ENCODE data around the gene MDM1. TPM values are rescaled to one million over a fixed set of nuclear protein-coding genes. Genes with fewer than 3 reads are reported as not detected.

Gene MDM1, protein sequence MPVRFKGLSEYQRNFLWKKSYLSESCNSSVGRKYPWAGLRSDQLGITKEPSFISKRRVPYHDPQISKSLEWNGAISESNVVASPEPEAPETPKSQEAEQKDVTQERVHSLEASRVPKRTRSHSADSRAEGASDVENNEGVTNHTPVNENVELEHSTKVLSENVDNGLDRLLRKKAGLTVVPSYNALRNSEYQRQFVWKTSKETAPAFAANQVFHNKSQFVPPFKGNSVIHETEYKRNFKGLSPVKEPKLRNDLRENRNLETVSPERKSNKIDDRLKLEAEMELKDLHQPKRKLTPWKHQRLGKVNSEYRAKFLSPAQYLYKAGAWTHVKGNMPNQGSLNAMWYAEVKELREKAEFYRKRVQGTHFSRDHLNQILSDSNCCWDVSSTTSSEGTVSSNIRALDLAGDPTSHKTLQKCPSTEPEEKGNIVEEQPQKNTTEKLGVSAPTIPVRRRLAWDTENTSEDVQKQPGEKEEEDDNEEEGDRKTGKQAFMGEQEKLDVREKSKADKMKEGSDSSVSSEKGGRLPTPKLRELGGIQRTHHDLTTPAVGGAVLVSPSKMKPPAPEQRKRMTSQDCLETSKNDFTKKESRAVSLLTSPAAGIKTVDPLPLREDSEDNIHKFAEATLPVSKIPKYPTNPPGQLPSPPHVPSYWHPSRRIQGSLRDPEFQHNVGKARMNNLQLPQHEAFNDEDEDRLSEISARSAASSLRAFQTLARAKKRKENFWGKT
- polyA plus RNA-seq (ENCODE audit: insufficient read length in 10 of 10): 10 to 100 TPM; 12.7 to 26.2 (median 16.0) TPM
- long read RNA-seq, donor 1, partial matches to known transcripts: 0 of 1 reads
- long read RNA-seq, donor 1, other reads (novel, unspliced or antisense): 0 of 1 reads
- long read RNA-seq, donor 2, partial matches to known transcripts: 0 of 2 reads
- long read RNA-seq, donor 2, other reads (novel, unspliced or antisense): 0 of 2 reads
- long read RNA-seq, donor 3: 0 reads
- long read RNA-seq, donor 4, partial matches to known transcripts: 0 of 1 reads
- long read RNA-seq, donor 4, other reads (novel, unspliced or antisense): 0 of 1 reads
- long read RNA-seq, donor 5, partial matches to known transcripts: 0 of 4 reads
- long read RNA-seq, donor 5, other reads (novel, unspliced or antisense): 0 of 4 reads
- long read RNA-seq, donor 6, partial matches to known transcripts: 0 of 1 reads
- long read RNA-seq, donor 6, other reads (novel, unspliced or antisense): 0 of 1 reads
- long read RNA-seq, donor 7, partial matches to known transcripts: 0 of 2 reads
- long read RNA-seq, donor 7, other reads (novel, unspliced or antisense): 0 of 2 reads
- long read RNA-seq, donor 8, partial matches to known transcripts: 0 of 1 reads
- long read RNA-seq, donor 8, other reads (novel, unspliced or antisense): 0 of 1 reads
- long read RNA-seq, donor 9, partial matches to known transcripts: 0 of 1 reads
- long read RNA-seq, donor 9, other reads (novel, unspliced or antisense): 0 of 1 reads

DNA sequence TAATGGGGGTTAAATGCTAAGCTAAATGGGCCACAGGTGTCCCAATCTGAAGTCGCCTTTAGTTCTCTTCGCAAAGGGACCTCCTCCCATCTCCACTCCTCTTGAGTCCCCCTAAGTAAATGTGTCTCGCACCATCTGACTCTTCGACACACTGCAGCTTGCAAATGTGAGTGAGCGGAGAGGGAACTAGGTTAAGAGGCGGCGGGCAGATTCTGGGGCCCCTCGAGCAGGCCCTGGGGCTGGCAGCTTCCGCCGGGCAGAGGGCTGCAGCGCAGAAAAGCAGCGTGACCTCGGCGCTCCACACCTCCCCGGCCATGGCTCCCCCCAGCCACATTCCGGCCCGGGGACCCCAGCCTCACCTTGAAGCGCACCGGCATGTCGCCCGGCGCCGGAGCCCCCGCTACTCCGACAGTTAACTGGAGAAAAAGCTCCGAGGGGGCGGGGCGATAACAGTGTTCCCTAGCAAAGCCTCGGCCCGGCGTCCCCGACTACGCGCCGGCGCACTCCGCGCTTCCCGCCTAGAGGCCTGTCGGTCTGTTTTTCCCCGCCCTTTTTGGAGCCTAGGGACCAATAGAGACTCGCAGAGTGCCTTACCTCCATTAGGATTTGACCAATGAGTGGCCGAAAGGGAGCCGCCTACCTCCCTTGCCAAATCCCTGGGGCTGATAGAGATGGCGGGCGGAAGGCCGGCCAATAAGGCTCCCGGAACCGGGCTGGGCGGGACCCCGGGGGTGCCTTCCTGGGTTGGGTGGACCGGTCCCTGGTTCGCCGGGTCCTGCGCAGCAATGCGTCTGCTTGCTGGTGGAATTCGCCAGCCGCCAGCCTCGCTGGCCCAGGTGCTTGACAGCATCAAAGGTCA, at the start of gene MDM1:
MDM1 (minus strand) TSS at position 494 of the 859 bp plus-strand sequence; CDS start at position 377, 117 bp downstream.
- peak; percentile 99 for DNase-seq

DNA sequence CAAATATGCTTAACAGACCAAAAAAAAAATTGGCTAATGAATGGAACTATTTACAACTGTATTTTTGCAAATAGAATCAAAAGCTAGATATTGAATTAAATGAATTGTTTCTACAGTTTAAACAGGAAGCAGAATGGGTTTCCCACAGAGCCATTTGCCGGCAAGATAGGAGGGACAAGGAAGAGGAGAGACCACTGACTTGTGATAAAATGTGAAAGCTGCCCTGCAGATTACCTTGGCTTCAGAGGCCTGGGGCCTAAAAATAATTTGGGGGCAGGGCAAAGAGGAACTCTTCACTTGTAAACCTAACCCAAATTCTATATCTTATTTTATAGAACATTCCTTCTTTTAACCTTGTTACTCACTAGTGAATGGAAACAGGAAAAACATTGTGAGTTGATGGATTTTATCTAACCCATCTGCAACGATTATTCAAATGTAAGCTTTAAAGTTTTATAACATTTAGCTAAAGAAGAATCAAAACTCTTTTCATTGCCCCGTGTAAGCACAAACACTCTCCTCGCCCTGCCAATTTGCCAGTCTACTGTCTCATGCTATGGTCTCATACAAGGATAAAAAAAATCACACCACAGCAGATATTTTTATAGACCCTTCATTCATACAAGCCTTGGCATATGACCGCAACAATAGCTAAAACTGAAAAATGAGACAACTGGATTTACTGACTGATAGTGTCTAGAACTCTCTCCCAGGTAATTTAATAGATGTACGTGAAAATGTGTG, 49.5 kb upstream of the MDM1 start:
- DNase-seq: no peak

DNA sequence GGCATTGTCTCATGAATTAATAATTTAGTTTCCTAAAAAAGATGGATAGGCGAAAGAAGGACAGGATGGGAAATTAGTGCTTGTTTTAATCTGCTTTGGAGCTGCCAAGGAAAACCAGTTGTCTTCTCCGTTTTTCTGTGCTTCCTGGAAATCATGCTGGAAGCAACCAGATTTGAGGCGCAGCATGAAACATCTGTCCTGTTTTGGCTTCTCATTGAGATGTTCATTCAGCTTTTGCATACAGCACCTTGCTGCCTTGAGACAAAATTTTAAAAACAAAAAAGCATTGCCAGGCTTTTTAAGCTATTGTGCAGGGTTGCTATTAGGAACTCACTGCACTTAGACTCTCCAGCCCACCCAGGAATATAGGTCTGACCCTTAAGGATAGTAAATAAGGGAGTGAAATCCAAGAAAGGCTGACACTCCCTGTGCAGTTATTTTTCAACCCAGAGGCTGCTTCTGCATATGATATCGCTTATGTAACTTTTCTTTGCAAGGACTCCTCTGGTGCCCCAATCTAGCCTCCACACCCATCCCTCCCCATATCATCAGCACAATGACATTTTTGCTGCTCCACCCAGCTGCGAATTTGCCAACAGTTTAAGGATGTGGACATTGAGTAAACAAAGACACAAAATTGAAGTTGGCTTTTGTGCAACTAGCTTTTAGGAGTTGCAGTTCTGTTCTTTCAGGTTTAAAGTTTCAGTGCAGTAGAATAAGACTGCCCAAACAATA, 46.9 kb upstream of the MDM1 start:
- peak; percentile 56 to 88 (median 77) for DNase-seq

DNA sequence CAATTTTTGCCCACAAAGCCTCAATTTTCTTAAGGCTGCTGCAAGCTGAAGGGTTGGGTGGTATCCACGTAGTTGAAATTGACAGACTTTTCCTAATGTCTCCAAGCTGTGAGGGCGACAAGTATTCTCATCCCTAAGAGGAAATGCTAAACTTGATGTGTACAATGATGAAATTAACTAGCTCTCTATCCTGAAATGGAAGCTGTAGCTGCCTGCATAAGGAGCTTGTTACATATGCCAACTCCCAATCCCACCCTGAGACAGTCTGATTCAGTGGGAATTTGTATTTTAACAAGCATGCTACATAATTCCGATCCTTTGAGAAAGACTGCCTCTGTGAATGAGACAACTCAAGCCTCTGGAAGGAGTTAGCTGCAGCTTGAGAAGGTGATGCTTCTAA, 45.7 kb upstream of the MDM1 start:
- no peak for DNase-seq

DNA sequence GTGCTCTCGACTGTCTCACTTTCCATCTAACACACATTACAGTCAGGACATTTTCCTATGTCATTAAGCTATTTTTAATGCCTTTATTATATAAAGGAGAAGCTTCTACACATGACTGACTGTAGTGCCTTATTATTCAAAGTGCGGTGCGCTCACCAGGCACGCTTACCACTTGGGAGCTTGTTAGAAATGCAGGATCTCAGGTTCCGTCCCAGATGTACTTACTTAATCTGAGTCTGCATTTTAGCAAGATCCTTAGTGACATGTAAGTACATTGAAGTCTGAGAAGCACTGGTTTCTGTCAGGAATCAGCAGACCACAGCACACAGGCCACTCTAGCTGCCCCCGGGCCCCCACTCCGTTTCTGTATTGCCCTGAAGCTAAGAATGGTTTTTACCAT, 44.7 kb upstream of the MDM1 start:
- DNase-seq: no peak

DNA sequence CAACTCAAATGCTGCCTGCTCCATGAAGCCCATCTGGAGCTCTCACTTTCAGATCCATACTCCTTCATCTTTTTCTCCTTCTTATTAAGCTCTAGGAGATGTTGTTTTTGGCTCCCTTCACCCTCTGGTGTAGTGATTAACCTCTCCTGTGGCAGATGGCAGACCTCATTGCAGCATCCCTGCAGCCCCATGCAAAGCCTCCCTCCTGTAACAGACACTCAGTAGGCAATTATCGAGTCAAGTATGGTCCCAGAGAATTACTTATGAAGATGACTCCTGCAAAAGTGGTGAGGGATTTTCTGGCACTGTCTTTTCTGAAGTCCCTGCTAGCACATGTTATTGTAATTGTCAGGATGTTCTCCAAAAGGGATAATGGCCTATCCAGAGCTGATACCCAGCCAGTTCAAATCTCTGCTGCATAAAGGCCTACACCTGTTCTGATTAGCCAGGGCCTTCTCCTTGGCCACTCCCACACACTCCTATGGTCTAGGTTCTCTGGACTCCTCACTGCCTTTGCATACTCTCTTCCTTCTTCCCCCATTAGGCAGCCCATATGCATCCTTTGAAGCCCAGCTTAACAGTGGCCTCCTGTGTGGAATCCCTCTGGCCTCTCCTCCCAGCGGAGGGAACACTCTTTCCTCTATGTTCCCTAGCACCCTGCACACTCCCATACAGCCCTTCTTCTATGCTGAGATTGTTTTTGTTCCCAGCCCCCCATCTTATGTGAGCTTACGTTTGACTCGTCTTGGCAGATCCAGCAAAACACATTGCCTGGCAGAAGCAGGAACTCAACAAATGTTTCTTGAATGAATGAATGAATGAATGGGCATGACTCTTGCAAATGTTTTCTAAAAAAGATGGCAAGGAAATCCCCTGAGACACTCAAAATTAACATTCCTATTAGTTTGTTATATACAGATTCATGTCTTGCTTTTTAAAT, 43.9 kb upstream of the MDM1 start:
- peak in 1 of 3 donors; percentile 33 for DNase-seq

DNA sequence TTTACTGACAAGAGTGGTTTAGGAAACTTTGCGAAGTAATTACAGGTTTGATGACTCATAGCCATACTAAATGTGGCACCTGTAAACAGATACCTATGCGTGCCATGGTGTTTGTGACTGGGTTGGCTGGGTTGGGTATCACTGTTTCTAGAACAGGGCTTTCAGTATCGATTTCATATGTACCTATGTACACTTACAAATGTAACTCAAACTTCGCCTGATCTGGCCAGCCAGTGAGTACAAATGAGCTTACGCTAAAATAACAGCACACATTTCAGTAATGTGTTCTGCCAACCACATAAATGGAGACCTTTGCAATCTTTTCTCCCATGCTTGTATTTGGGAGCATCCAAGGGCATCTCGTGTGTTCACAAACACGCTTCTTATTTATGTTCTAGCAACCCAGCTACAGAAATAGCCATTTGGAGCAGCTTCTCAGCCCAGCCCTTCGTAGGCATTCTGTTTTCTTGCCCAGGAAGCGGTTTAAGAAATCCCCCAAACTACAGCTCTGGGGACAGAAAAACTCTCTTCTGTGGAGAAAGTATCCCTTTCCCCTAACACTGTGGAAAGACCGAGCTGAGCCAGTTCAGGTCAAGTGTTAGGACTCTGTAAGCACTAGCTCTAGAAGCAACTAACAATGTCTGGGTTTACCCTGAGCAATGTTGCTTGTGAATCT, 42.3 kb upstream of the MDM1 start:
- DNase-seq: no peak

DNA sequence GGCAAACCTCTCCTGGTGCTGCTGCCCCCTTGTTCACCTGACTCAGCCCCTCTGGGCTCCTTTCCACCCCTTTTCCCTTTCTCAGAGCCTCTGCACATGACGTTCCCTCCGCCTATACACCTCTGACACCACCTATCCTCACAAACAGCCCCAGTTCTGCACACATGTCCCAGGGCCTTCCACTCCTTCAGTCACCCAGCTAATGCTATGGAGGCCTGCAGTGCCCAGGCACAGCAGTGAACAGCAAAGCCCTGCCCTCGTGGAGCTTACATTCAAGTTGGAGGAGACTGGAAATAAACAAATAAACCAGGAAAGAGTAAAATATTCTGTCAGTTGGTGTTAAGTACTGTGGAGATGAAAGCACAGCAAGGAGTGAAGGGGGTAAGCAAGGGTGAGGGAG, 38.5 kb upstream of the MDM1 start:
- no peak for DNase-seq

DNA sequence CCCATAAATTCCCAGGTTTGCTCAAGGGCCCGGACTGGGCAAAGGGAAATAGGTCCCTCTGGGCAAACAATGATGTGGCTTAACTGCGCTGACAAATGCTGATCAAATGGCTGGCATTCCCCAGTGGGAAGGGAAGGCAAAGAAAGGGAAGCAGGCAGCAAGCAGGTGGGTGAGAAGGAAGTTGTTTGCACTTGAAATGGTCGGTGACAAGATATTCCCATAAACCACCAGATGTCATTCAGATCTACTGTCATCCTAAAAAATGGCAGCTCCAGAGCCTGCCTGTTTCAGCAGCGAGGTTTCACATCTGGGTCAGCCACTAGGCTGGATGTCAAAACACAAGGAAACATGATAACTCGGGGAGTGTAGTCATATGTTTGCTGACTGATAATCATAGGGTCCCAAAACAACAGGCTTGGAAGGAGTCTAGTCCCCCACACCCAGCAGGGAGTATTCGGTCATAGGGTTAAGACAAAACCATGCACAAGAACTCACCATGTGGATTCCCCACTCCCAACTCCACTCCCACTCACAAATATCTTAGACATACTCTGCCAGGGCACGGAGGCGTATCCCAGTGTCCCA, 37.9 kb upstream of the MDM1 start:
- peak in 1 of 3 donors; percentile 31 for DNase-seq

DNA sequence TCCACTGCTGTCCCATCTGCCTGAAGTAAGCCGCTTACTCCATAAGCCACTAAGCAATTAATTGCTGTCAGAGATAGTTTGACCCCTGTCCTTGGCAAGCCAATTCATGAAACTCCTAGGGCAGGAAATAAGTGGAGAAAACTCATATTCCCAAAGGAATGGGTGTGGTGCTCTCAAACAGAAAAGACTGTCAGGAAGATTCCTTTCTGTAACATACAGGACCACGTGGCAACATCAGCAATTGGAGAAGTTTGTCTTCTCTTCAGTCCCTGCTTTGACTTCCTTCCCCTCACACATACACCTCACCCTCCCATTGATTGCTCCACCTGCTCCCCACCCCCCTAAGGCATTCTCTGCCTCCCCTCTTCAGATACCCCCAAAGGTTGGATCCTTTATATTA, 36.2 kb upstream of the MDM1 start:
- DNase-seq: peak in 1 of 3 donors; percentile 44

DNA sequence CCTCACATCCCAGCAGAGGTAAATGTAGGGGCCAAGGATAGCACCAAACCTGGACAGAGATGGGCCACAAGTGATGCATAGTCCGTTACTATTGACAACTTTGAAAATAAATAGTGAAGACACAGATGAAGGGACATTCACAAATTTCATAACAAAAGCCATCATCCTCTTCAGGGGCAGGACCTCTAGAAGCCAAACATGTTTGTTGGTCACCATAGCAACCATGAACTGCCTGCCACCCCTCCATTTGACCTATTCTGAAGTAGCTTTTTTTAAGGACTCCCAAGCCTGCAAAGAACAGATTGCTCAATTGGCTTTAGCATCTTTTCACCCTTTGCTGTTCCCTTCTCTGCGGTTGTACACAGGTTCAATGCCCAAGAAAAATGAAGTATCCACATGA, 35.7 kb upstream of the MDM1 start:
- no peak for DNase-seq

DNA sequence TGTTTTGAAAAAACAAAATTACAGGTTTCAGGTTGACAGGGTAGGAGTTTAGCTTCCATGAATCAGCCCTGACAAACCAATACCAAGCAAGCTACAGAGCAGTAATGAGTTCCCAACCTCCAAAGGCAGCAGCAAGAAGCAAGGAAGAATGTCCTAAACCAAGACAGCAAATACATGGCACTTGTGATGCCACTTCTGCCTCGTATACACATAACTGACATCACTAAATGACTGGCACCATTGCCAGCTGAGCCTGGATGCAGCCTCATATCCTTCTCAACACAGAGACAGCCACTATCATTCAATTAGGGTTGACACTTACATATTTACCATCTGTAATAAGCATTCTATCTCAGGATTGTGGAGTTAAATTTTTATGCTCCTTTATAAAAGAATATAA, 35.0 kb upstream of the MDM1 start:
- no peak for DNase-seq

DNA sequence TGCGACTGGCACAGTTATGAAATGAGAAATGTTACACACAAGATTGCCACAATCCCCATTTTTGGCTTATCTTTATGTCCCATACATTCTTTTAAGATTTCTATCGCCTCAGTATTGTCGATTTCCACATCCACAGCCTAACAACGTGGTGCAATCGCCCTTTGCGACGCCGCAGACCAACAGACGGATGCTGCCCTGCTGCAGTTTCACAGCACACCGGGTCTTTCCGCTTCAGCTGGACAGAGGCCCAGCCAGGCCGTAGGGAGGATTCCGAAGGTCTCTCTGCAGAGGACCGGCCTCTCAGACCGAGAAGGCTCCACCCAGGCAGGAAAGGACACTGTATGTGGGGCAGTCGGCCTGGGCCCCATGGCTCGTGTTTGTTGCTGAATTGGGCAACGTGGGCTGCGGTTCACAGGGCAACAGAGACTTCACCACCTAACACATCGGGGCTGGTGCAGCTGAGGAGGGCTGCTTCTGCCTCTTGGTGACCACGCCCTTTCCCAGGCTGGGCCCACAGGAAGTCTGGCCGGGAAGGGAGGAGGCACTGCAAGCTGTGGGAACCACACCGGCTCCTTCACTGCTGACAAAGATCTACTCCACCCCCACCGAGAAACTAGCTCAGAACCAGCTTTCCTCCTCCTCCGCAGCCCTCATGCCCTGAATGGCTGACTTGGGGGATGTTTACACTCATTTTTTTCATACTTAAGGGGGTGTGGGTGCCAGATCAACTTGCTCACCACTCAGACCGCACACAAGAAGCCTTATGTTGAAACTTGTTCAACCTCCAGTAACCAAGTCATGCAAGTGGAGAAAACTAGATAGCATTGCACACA, 32.9 kb upstream of the MDM1 start:
- peak; percentile 81 to 92 (median 90) for DNase-seq

DNA sequence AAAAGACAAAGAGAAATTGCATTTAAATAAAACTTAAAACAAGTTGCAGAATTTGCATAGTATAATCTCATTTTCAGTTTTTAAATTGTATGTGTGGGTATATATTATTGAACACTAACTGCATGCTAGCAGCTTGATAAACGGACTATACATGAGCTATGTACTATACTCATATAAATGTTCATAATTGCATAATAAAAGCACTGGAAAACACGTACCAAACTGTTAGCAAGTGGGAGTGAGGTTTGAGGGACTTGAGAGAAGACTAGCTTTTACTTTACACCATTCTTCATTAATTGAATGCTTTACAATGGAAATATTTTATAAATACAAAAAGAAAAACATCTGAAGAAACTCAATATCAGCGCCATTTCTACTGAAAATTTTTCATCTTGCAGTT, 32.2 kb upstream of the MDM1 start:
- no peak for DNase-seq

DNA sequence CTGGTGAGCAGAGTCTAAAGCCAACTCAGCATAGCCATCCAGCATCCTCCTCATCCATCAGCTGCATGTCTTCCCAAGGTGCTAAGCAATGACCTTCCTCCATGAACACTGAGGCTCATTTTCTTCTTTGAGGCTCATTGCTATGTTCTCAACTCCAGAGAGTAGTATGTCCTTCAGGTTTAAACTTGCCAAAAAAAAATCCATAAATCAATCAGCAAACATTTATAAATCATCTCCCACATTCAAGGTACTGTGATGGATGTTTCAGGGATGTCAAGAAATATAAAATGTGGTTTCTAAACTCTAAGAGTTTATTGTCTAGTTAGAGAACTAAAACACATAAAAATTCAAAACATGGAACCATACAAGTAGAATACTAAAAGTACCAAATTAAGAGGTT, 29.8 kb upstream of the MDM1 start:
- no peak for DNase-seq

DNA sequence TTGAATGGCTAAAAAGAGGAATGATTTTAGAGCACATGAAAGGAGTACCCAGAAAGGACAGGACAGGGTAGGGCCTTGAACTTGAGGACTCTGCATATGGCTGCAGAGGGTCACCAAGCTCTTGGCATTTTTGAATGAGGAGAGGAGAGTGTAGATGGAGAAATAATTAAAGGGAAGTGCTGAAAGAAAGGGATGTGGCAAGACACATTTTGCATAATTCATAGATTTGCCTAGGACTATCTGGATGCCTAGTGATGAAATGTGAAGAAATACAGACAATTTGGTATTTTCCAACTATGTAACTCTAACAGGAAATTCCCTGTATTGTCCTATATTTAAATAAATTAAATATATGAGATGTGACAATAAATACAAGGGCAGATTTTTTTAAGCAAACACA, 27.5 kb upstream of the MDM1 start:
- no peak for DNase-seq

Measured in muscle of back (tissue), 13 donors.